Kidney capillary endothelial cell (primary cell): ENCODE data around the gene LIX1L.
"Not testable (repeated sequence)": the region's sequence is repeated elsewhere in the genome, so short reads cannot be mapped to it uniquely, and the experiment has no call there.

ENCODE experiments used
- DNase-seq: peaks from one replicate; pipeline ENCODE4 v3.0.0-alpha.2; 2018; ENCODE audit warnings: low spot score

Gene LIX1L

GRCh38 chr1:145936247-145936646 lies 21.6 kb downstream of the LIX1L start:
- DNase-seq: no peak

GRCh38 chr1:145935708-145936107 lies 22.1 kb downstream of the LIX1L start:
- no peak for DNase-seq

GRCh38 chr1:145932522-145933009 lies 25.3 kb downstream of the LIX1L start:
- not testable (repeated sequence) for DNase-seq

GRCh38 chr1:145927916-145928643 lies 29.7 kb downstream of the LIX1L start:
- DNase-seq: no peak

- peak; percentile 96 for DNase-seq
These were observed 30.5 kb downstream of the LIX1L start, which contains the start of gene RBM8A for GRCh38 chr1:145927063-145927886. Gene RBM8A (minus strand): TSS chr1:145927484. CDS start chr1:145927426, 58 bp downstream.

GRCh38 chr1:145926686-145927062 lies 31.1 kb downstream of the LIX1L start:
- no peak for DNase-seq

GRCh38 chr1:145922266-145922665 lies 35.6 kb downstream of the LIX1L start:
- no peak for DNase-seq

GRCh38 chr1:145920297-145920696 lies 37.5 kb downstream of the LIX1L start:
- DNase-seq: not testable (repeated sequence)

- peak; percentile 33 for DNase-seq
These were observed 38.6 kb downstream of the LIX1L start for GRCh38 chr1:145918992-145919939.

GRCh38 chr1:145918144-145918991 lies 39.4 kb downstream of the LIX1L start, which contains the start of gene PEX11B:
Gene PEX11B (minus strand): TSS chr1:145918717. CDS start chr1:145918688, 29 bp downstream.
- DNase-seq: peak; percentile 80

GRCh38 chr1:145917595-145917994 lies 40.2 kb downstream of the LIX1L start:
- no peak for DNase-seq

GRCh38 chr1:145916745-145917144 lies 41.1 kb downstream of the LIX1L start:
- DNase-seq: no peak

- no peak for DNase-seq
These were observed 45.6 kb downstream of the LIX1L start for GRCh38 chr1:145912128-145912641.

GRCh38 chr1:145908653-145909052 lies 49.2 kb downstream of the LIX1L start:
- DNase-seq: no peak

GRCh38 chr1:145906954-145907753 lies 50.7 kb downstream of the LIX1L start:
- DNase-seq: no peak

- DNase-seq: no peak
These were observed 56.4 kb downstream of the LIX1L start for GRCh38 chr1:145901312-145902021.

- no peak for DNase-seq
These were observed 59.1 kb downstream of the LIX1L start for GRCh38 chr1:145898756-145899155.

- no peak for DNase-seq
These were observed 59.8 kb downstream of the LIX1L start for GRCh38 chr1:145897969-145898368.

GRCh38 chr1:145895471-145895870 lies 62.3 kb downstream of the LIX1L start:
- DNase-seq: no peak
